Activated CD4-positive, CD25-positive, alpha-beta regulatory T cell treated with anti-CD3 and anti-CD28 coated beads, Interleukin-2, amount 50 U/mL, for 24 hours (primary cell): ENCODE data around the gene FN3K.

Source experiments
- ATAC-seq, 2 donors: fragments of 150-1000 bp; cut with Tn5 transposase; one replicate each; pipeline ENCODE4 v1.10.0; 2021; ENCODE audit warnings: mild to moderate bottlenecking in 1 of 2, moderate library complexity in 1 of 2

FN3K gene

DNA sequence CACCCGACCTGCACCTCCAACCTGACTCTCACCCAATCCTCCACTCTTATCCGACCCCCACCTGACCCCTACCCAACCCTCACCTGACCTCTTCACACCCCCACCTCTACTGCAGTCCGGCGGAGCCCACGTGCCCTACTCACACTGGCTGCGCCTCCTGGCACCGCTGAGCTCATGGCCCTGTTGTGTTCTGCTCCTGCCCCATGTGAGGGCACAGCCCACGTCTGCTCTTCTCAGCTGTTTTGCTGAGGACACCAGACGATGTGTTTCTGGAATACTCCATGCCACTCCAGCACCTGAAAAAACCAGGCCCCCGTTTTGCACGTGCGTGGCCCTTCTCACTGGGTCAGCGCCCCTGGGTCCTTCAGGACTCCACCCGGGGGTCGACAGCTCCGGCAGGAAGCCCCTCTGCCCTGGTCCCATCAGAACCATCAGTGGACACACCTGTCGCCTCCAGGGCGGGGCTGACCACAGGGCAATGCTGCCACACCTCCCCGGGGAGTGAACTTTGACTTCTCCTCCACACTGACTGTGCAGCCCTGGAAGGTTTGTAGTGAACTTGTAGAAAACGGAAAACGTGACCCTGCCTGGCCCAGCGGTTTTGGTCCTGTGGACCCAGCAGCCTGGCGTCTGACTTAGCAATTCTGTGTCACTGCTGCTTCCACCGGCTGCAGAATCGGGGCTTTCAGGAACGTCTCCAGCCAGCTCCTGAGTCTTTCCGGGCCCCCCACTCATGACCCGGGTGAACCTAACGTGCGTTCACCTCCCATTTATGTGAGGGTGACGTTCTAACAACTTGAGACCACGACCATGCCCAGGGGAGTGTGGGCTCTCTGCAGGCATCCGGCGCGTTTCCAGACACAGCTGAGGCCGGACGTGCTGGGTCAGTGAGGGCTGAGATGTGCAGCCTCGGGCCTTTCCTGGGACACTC, 31.2 kb upstream of the FN3K start:
- no peak for ATAC-seq

DNA sequence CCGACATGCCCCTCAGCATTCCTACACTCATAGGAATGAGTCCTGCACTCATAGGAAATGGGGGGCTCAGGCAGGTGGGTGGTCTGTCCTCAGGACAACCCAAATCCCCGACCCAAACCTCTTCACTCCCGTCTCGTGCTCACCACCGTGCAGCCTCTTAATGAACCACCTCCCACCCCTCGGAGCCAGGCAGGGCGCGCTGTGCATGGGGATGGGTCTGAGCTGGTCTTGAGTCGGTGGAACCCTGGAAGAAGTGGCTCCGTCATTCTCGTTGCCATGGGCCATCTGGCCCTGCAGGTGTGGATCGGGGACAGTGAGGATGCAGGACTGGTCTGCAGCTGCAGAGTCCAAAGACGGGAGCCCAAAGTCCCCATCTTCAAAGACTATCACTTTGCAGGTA, 30.5 kb upstream of the FN3K start:
- ATAC-seq: no peak

DNA sequence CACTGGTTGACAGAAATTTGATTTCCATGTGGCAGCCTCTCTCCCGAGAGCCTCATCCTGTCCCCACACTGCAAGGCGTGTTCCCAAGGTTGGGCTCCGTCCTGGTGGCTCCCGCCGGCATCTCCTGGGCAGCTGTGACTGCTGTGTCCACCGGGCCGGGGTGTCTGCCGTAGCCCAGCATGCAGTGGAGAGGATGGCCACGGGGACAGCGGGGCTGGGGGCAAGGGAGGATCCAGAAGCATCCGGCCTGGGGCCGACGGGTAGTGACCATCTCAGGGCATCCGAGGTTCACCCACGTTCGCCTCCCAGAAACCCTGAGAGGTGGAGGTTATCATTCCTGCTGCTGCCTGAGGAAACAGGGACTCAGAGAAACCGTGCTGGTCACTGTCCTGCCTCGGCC, 29.7 kb upstream of the FN3K start:
- ATAC-seq: no peak

DNA sequence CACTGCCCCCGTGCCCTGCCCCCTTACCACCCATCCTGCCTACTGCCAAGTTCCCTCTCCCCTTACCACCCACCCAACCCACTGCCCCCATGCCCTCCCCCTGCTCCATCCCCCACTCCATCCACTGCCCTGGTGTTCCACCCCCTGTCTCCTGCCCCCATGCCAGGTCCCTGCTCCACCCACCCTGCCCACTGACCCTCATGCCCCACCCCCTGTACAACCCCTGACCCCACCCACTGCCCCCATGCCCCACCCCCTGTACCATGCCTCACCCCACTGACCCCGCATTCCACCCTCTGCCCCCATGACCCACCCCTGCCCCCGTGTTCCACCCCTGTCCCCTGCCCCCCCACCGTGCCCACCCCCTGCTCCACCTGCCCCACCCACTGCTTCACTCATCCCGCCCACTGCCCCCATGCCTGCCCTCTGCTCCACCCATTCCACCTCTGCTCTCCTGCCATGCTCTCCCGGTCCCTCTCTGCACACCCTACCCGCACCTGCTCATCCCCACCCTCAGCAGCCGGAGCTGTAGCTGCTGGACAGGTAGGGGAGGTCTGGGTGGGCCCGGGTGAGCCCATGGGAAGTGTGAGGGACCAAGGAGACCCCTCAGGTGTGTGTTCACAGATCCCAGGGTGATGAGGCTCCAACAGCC, 26.3 kb upstream of the FN3K start:
- no peak for ATAC-seq

DNA sequence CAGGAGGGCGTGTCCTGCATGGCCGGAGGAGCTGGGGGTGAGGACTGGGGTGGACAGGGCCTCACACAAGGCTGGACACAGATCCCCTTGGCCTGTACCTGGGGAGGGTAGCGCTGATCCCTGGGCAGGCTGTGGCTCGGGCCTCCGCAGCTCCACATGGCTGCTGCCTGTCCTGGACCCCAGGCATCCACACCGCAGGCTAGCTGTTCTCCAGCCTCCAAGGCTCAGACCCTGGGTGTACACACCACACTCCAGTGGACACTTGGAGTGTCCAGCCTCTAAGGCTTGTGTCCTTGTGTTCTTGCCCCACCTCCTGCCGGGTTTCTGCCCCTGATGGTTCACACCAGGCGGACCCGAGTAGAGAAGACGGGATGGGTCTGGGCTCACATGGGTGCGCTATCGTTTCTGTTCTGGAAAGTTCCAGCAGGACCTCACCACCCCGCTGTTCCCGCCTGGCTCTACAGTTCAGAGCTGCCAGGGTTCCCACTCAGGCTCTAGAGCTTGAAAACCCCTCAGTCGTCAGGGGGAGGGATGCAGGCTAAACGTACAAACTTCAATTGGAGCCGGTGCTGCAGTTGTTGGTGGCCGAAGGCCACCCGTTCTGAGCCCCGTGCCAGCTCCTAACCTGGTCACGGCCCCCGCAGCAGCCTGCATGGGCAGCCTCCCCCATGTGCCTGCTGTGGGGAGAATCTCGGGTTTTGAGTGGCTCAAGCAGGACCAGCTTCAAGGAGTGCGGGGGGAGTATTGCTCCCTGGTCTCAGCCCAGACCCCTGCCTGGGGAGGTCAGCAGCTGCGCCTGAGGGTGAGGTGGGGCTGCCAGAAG, 25.5 kb upstream of the FN3K start:
- ATAC-seq: no peak

DNA sequence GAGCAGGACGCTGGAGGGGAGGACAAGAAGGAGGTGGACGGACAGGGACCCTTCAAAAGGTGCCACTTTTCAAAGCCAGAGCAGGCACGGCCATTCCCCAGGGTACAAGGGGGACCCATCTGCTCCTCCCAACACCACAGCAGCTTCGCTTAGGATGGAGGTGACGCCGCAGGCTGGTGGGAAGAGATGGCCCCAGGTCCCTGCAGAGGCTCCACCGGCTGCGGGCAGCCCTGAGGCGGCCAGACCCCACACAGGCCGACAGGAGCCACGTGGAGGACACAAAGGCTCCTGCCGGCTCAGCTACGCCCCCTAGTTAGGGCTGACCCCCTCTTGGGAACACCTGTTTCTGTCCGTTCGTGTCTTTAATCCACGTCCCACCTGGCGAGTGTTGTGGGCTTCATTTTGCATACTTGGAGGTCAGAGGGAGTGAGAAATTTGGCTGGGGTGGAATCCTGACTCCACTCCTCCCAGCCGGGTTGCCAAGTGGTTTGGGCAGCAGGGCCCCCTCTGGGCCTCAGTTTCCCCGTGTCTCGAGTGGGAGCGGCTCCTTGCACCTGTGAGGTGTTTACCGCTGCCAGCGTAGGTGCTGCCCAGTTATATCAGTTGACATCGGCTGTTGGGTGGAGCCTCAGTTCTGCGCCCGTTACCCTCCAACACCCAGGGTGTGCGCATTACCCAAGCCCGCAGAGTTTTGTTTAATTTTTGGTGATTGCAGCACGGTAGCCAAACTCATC, 24.7 kb upstream of the FN3K start:
- ATAC-seq: no peak

DNA sequence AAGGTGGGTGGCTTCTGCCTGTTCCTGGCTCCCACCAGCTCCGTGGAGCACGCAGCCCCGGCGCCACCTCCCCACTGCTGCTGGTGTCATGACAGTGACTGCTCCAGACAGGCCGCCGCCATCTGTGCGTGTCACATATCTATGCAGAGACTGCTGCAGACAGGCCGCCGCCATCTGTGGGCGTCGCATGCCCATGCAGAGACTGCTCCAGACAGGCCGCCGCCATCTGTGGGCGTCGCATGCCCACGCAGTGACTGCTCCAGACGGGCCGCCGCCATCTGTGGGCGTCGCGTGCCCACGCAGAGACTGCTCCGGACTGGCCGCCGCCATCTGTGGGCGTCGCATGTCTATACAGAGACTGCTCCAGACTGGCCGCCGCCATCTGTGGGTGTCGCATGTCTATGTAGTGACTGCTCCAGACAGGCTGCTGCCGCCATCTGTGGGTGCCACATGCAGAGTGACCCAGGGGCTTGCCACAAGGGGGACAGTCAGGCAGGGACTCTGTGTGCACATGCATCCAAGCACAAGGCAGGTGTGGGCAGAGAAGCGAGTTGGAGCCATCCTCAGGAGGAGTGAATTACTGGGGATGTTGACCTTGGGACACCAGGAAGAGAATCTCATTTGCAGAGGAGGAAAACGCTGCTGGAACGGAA, 22.2 kb upstream of the FN3K start:
- no peak for ATAC-seq

DNA sequence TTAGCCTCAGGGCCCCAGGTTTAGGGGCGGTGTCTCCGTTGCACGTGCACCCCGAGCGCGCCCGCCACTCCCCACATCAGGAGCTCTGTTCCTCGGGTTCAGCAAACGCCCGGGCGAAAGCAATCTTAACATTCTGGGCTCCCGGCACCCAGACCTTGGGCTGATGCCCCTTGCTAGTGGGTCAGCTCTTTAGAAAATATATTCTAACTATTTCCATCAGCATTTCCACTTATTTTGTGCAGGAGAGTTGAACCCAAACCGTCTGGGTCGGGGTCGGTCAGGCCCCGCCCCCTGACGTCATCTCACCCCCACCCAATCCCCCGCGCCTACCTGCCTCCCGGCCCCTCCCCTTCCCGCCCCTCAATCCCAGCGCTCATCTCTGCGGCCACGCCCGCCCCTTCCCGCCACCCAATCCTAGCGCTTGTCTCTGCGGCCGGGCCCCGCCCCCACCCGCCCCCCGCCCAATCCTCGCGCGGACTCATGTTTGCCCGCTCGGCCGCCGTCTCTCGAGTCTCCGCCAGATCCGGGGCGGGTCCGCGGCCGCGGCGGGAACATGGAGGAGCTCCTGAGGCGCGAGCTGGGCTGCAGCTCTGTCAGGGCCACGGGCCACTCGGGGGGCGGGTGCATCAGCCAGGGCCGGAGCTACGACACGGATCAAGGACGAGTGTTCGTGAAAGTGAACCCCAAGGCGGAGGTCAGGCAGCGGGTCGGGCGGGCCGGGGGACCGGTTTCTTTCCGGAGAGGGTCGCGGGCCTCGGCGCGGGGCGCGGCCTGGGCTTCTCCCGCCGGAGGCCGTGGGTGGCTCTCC, 19.0 kb upstream of the FN3K start, which contains the start of gene FN3KRP:
FN3KRP (plus strand) TSS at position 504 of the 808 bp plus-strand sequence; CDS start at position 554, 50 bp downstream.
- ATAC-seq: peak; percentile 89 to 96

DNA sequence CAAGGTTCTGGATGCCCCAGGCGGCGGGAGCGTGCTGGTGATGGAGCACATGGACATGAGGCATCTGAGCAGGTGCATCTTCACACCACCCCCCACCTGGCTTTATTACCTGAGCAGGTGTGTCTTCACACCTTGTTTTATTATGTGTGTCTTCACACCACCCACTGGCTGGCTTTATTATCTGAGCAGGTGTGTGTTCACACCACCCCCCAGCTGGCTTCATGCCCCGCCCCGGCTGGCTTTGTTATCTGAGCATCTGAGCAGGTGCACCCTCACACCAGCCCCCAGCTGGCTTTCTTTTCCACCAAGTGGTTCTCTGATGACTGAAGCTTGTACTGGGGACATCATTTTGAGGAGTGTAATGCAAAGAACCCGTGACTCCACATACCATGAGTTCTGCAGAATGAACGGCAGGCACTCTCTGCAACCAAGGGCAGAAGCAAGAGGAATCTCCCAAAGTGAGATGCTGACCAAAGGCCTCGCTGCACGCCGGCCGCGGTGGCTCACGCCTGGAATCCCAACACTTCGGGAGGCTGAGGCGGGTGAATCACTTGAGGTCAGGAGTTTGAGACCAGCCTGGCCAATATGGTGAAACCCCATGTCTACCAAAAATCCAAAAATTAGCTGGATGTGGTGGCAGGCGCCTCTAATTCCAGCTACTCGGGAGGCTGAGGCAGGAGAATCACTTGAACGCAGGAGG, 16.3 kb upstream of the FN3K start:
- ATAC-seq: no peak

DNA sequence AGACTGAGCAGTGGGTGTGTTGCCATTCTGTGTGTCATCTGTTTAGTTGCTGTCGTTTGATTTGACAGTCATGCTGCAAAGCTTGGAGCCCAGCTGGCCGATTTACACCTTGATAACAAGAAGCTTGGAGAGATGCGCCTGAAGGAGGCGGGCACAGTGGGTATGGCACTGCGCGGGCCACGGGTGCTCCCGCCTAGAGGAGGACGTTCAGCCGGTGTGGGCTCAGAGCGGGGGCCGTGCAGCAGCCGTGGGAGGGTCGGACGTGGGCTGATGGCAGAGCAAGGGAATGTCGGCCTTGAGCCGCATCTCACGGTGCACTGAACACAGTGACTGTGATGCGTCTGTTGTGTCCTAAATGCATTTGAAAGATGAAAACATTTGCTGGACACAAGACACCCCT, 15.2 kb upstream of the FN3K start:
- ATAC-seq: no peak

DNA sequence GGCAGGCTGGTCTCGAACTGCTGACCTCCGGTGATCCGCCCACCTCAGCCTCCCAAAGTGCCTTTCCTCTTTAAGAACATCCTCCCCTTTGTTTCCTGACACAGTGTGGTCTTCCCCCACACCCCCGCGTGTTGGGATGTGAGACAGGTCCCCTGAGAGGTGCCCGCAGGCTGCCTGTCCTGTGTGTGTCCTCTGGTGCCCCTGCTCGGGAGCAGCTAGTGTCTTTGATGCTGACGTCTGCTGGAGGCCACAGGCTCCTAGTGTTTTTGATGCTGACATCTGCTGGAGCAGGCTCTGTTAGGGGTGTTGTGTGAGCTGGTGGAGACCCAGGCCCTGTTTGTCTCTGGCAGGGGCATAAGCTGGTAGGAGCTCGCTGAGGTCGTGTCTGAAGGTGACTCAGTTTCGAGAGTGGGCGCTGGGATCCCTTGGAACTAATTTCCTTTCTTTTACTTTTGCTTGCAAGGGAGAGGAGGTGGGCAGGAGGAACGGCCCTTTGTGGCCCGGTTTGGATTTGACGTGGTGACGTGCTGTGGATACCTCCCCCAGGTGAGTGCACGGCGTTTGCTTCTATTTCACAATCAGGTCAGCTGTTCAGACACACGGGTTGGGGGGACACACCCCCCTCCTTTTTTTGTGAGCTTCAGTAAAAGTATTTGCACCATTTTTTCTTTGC, 12.9 kb upstream of the FN3K start:
- ATAC-seq: no peak

DNA sequence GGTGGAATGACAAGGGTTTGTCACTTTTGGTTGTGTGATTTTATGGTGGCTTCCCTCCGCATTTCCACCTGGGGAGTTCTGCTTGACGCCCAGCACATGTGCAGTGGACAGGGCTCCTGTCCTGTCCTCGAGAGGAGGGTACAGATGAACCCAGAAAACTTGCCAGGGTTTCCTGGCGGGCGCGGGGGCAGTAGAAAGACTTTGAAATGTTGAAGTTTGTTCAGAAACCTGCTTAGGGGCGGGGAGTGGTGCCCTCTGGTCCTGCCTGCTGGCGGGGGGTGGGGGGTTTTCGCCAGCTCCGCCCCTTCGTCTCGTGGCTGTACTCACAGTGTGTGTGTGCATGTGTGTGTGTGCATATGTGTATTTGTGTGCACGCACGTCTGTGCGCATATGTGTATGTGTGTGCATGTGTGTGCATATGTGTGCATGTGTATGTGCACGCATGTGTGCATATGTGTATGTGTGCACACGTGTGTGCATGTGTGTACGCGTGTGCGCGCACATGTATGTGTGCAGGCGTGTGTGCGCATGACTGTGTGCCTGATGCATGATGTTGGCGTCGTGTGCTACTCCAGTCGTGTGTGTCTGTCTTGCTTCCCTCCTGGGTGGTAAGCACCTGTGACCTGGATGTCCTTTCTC, 12.1 kb upstream of the FN3K start:
- no peak for ATAC-seq

DNA sequence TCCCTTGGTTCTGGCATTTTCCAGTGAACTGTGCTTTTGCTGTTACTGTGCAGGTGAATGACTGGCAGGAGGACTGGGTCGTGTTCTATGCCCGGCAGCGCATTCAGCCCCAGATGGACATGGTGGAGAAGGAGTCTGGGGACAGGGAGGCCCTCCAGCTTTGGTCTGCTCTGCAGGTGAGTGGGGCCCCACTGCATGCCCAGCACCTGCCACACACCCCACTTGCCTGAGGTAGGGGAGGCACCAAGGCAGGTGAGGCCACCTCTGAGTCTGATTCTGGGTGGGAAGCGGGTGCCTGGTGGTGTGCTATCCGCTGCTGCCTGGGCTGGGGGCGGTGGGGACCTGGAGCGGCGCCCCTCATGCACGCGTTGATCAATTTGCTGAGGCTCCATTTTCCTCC, 9.0 kb upstream of the FN3K start:
- no peak for ATAC-seq

DNA sequence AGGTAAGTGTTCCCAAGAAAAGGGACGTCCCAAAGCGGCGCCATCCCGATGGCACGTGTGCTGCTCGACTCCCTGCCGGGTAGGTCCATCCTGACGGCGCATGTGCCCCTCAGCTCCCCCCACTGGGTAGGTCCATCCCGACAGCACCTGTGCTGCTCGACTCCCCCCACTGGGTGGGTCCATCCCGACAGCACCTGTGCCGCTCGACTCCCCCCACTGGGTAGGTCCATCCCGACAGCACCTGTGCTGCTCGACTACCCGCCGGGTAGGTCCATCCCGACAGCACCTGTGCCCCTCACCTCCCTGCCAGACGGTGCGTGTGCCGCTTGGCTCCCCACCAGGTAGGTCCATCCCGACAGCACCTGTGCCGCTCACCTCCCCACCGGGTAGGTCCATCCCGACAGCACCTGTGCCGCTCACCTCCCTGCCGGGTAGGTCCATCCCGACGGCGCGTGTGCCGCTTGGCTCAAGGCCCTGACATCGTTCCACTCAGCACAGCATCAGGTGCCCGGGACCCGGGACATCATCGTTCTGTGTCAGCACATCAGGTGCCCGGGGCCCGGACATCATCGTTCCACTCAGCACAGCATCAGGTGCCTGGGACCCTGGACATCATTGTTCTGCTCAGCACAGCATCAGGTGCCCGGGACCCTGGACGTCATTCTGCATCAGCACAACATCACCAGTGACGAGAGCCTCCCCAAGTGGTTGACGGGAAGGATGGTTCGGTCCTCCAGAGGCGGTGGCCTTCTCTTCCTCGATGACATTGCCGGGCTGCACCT, 5.7 kb upstream of the FN3K start:
- no peak for ATAC-seq

DNA sequence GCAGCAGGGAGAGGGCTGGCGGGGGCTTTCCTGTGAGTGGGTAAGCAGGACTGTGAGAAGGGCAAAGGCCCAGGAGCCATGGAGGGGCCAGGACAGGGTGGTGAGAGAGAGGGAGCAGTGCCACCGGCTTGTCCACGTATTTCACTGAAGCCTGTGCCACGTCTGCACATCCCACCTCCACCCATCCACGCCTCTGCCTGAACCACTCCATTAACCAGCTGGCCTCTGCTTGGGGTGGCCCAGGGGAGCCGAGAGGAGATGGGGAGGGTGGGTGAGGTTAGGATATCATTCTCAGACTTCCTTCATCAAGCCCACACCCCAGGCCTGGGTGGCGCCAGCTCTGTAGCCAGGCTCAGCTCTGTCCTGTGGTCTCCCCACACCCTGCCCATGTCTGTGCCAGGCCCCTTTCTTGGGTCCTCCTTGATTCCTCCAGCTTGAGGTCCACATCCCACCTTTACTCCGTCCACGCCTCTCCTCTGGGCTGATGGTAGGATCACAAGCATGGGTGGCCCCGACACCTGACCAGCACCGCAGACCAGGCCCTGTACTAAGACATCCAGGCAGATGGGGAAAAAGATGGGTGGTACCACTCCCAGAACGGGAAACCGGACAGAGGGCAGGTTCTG, 3.2 kb upstream of the FN3K start:
- ATAC-seq: no peak

DNA sequence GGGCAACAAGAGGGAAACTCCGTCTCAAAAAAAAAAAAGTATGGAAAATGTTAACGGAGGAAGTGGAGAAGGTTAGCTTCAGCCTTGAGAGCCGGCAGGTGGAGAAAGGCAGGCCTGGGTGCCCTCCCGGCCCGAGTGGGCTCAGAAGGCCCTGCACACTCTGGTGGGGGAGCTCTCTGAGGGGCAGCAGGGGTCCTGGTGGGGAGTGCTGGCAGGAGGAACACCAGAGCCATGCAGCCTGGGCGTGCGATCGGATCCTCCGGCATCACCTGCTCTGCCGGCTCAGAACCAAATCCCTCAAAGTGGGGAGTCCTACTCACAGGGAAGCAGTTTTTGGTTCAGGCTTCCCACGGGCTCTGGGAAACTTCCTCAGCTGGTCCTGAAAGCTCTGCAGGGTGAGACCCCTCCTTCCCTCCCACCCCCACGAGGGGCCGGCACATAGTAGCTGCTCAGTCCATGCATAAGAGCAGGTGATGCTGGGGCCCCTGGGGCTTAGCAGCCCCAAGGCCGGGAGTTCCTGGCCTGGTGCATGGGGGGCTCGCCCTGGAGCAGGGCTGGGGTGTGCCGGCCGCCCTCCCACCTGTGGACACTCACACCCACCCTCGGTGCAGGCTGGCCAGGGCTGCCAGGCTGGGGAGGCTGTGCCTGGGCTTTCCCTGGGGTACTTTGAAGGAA, 1.2 kb downstream of the FN3K start:
- ATAC-seq: no peak
